HG02840 (cell line): ENCODE measurements around the gene DAZ1.
"Not testable (repeated sequence)": the region's sequence is repeated elsewhere in the genome, so short reads cannot be mapped to it uniquely, and the experiment has no call there.

ENCODE experiments used
- ATAC-seq: cut with Tn5 transposase; IDR thresholded peaks from one replicate; pipeline ENCODE4 v1.9.1; 2021; ENCODE audit warnings: mild to moderate bottlenecking, moderate library complexity, moderate number of reproducible peaks; ENCODE audit not compliant: unreplicated experiment, low FRiP score

DAZ1 gene, protein sequence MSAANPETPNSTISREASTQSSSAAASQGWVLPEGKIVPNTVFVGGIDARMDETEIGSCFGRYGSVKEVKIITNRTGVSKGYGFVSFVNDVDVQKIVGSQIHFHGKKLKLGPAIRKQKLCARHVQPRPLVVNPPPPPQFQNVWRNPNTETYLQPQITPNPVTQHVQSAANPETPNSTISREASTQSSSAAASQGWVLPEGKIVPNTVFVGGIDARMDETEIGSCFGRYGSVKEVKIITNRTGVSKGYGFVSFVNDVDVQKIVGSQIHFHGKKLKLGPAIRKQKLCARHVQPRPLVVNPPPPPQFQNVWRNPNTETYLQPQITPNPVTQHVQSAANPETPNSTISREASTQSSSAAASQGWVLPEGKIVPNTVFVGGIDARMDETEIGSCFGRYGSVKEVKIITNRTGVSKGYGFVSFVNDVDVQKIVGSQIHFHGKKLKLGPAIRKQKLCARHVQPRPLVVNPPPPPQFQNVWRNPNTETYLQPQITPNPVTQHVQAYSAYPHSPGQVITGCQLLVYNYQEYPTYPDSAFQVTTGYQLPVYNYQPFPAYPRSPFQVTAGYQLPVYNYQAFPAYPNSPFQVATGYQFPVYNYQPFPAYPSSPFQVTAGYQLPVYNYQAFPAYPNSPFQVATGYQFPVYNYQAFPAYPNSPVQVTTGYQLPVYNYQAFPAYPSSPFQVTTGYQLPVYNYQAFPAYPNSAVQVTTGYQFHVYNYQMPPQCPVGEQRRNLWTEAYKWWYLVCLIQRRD

DNA sequence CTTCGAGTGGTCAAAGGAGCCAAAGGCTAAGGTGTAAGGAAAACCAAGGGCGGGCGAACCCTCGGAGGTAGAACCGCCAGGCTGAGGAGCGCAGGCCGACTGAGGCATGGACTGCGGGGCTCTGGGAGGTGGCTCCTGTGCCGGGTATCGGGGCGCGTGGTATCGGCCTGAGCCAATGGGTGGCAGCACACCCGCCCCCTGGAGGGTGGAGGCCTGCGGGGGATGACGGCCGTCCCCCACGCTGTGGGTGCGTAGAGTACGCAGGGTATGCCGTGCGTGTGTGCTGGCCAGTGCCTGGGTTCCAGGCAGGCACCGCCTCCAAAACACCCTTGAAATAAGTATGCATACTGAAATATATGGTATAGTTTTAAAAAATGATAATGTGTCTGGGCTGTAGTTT is at the start of gene DAZ1:
DAZ1 (minus strand) TSS at position 101 of the 400 bp plus-strand sequence. CDS start 208 bp downstream, outside the sequence.
- ATAC-seq: not testable (repeated sequence)

DNA sequence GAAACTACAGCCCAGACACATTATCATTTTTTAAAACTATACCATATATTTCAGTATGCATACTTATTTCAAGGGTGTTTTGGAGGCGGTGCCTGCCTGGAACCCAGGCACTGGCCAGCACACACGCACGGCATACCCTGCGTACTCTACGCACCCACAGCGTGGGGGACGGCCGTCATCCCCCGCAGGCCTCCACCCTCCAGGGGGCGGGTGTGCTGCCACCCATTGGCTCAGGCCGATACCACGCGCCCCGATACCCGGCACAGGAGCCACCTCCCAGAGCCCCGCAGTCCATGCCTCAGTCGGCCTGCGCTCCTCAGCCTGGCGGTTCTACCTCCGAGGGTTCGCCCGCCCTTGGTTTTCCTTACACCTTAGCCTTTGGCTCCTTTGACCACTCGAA is 20.4 kb upstream of the DAZ1 start, which contains the start of gene DAZ2:
DAZ2 (plus strand) TSS at position 301 of the 400 bp plus-strand sequence. CDS start 208 bp downstream, outside the sequence.
- not testable (repeated sequence) for ATAC-seq

DNA sequence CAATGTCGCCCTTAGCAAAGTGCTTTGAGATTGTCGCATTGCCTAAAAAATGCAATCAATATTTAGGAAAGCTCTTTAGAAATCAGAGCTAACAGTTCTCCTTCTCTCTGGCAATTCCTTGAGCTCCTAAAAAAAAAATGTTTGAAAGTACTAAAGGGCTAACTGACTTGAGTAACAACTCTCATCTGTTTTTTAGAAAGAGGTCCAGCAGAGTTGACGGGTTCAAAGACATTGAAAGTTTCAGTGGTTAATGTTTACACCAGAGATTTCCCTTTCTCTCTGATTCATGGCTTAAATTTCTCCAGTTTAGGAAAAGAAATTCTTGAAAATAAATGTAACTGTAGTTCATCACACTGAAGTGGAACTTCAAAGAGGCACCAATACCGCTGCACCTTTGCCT is 11.9 kb upstream of the DAZ1 start:
- ATAC-seq: not testable (repeated sequence)

DNA sequence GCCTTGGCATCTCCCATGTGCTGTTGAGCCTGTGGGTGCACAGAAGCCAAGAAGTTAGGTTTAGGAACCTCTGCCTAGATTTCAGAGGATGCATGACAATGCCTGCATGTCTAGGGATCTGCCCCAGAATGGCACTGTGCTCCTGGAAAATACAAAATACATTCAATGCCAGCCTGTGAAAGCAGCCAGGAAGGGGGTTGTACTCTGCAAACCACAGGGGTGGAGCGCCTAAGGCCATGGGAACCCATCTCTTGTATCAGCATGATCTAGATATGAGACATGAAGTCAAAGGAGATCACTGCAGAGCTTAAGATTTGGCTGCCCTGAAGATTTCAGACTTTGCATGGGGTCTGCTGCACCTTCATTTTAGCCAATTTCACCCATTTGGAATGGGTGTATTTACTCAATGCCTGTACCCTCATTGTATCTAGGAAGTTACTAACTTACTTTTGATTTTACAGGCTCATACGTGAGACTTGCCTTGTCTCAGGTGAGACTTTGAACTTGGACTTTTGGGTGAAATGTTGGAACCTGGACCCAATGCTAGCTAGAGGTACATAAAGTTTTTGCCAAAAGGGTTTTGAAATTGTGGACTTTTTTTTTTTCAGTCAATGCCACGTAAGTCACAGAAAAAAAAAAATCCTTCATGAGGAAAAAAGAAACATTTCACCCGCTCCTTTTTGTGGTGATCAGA is 11.1 kb upstream of the DAZ1 start:
- ATAC-seq: not testable (repeated sequence)

DNA sequence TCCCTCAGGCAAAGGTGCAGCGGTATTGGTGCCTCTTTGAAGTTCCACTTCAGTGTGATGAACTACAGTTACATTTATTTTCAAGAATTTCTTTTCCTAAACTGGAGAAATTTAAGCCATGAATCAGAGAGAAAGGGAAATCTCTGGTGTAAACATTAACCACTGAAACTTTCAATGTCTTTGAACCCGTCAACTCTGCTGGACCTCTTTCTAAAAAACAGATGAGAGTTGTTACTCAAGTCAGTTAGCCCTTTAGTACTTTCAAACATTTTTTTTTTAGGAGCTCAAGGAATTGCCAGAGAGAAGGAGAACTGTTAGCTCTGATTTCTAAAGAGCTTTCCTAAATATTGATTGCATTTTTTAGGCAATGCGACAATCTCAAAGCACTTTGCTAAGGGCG is 8.6 kb upstream of the DAZ1 start:
- ATAC-seq: not testable (repeated sequence)
